H9 (cell line): ENCODE results near the gene EPM2A. TPM values are rescaled to one million over a fixed set of nuclear protein-coding genes. Genes with fewer than 3 reads are reported as not detected.

Source experiments
- DNase-seq: peaks from one replicate; pipeline ENCODE4 v3.0.0-alpha.2; 2017
- H2AFZ ChIP-seq: one replicate; pipeline ENCODE4 v1.6.1; 2013; ENCODE audit warnings: mild to moderate bottlenecking, low read length, control low read depth, moderate library complexity
- H2AK5ac ChIP-seq: 2 replicates; pipeline ENCODE4 v1.6.1; 2013; ENCODE audit warnings: low read length, control low read depth, mixed read lengths; ENCODE audit not compliant: insufficient read length
- H2BK120ac ChIP-seq: one replicate; pipeline ENCODE4 v1.6.1; 2013; ENCODE audit warnings: low read depth, mild to moderate bottlenecking, low read length, control low read depth, inconsistent platforms; ENCODE audit not compliant: poor library complexity, severe bottlenecking
- H2BK12ac ChIP-seq: 2 replicates; pipeline ENCODE4 v1.6.1; 2013; ENCODE audit warnings: low read length, control low read depth, mixed read lengths, low read depth; ENCODE audit not compliant: insufficient read length
- H2BK15ac ChIP-seq: 2 replicates; pipeline ENCODE4 v1.6.1; 2013; ENCODE audit warnings: low read depth, low read length, control low read depth
- H2BK20ac ChIP-seq: one replicate; pipeline ENCODE4 v1.6.1; 2013; ENCODE audit warnings: low read depth, mild to moderate bottlenecking, low read length, control low read depth, inconsistent platforms; ENCODE audit not compliant: poor library complexity, severe bottlenecking
- H2BK5ac ChIP-seq: 2 replicates; pipeline ENCODE4 v1.6.1; 2013; ENCODE audit warnings: low read length, control low read depth, mixed read lengths; ENCODE audit not compliant: insufficient read length
- H3K14ac ChIP-seq: 2 replicates; pipeline ENCODE4 v1.6.1; 2013; ENCODE audit warnings: low read length, control low read depth; ENCODE audit not compliant: insufficient read depth
- H3K18ac ChIP-seq: 2 replicates; pipeline ENCODE4 v1.6.1; 2013; ENCODE audit warnings: low read depth, mild to moderate bottlenecking, mixed read lengths, low read length, control low read depth; ENCODE audit not compliant: insufficient read length
- H3K23ac ChIP-seq: 2 replicates; pipeline ENCODE4 v1.6.1; 2013; ENCODE audit warnings: low read length, control low read depth, mixed read lengths, low read depth; ENCODE audit not compliant: insufficient read length
- H3K23me2 ChIP-seq: 2 replicates; pipeline ENCODE4 v1.6.1; 2013; ENCODE audit warnings: low read depth, mild to moderate bottlenecking, mixed read lengths, low read length, control low read depth; ENCODE audit not compliant: insufficient read length, poor library complexity, severe bottlenecking
- H3K27ac ChIP-seq: 2 replicates; pipeline ENCODE4 v1.5.1; 2013; ENCODE audit warnings: low read length, control low read depth, mixed read lengths, low read depth; ENCODE audit not compliant: insufficient read length
- H3K27me3 ChIP-seq: 2 replicates; pipeline ENCODE4 v1.6.1; 2013; ENCODE audit warnings: low read length, control low read depth, inconsistent platforms; ENCODE audit not compliant: insufficient read depth
- H3K4ac ChIP-seq: 2 replicates; pipeline ENCODE4 v1.6.1; 2013; ENCODE audit warnings: low read depth, mild to moderate bottlenecking, control low read depth, inconsistent platforms, low read length, moderate library complexity
- H3K4me1 ChIP-seq: 2 replicates; pipeline ENCODE4 v1.6.1; 2013; ENCODE audit warnings: low read length, control low read depth, inconsistent platforms; ENCODE audit not compliant: insufficient read depth
- H3K4me2 ChIP-seq: 2 replicates; pipeline ENCODE4 v1.6.1; 2013; ENCODE audit warnings: low read length, control low read depth, mixed read lengths; ENCODE audit not compliant: insufficient read length, insufficient read depth
- H3K56ac ChIP-seq: 2 replicates; pipeline ENCODE4 v1.6.1; 2013; ENCODE audit warnings: low read depth, mild to moderate bottlenecking, mixed read lengths, low read length, control low read depth; ENCODE audit not compliant: insufficient read length
- H3K79me1 ChIP-seq: 2 replicates; pipeline ENCODE4 v1.6.1; 2013; ENCODE audit warnings: low read depth, mild to moderate bottlenecking, moderate library complexity, low read length, control low read depth, inconsistent platforms; ENCODE audit not compliant: insufficient read depth, poor library complexity, severe bottlenecking
- H3K79me2 ChIP-seq: 2 replicates; pipeline ENCODE4 v1.6.1; 2013; ENCODE audit warnings: low read length, control low read depth, inconsistent platforms; ENCODE audit not compliant: insufficient read depth
- H3K9ac ChIP-seq: 2 replicates; pipeline ENCODE4 v1.6.1; 2013; ENCODE audit warnings: low read length, control low read depth, mixed read lengths; ENCODE audit not compliant: insufficient read length; ENCODE audit errors: extremely low read depth
- H3K9me3 ChIP-seq: one replicate; pipeline ENCODE4 v1.6.1; 2013; ENCODE audit warnings: low read depth, low read length, inconsistent platforms; ENCODE audit not compliant: control insufficient read depth
- H3T11ph ChIP-seq: one replicate; pipeline ENCODE4 v1.6.1; 2013; ENCODE audit warnings: mild to moderate bottlenecking, low read length, control low read depth, inconsistent platforms
- H4K20me1 ChIP-seq: one replicate; pipeline ENCODE4 v1.6.1; 2013; ENCODE audit not compliant: control insufficient read depth, insufficient read length, insufficient read depth
- H4K5ac ChIP-seq: 2 replicates; pipeline ENCODE4 v1.6.1; 2013; ENCODE audit warnings: low read depth, mild to moderate bottlenecking, mixed read lengths, low read length, control low read depth; ENCODE audit not compliant: insufficient read length
- H4K8ac ChIP-seq: replicated peaks from 2 replicates; pipeline ENCODE4 v1.6.1; 2013; ENCODE audit warnings: low read length, control low read depth, mixed read lengths, low read depth; ENCODE audit not compliant: insufficient read length
- H4K91ac ChIP-seq: 2 replicates; pipeline ENCODE4 v1.6.1; 2013; ENCODE audit warnings: low read depth, mild to moderate bottlenecking, moderate library complexity, mixed read lengths, low read length, control low read depth; ENCODE audit not compliant: insufficient read length
- H3K27ac Mint-ChIP-seq, 3 experiments: 2 replicates in 2 of 3; 3 replicates in 1 of 3; pipeline ENCODE4 v1.8.0; 2020 to 2021; ENCODE audit warnings: mixed read lengths in 3 of 3, mild to moderate bottlenecking in 1 of 3, moderate library complexity in 1 of 3
- H3K27me3 Mint-ChIP-seq: 2 replicates; pipeline ENCODE4 v1.8.0; 2021; ENCODE audit warnings: low read depth, mild to moderate bottlenecking, moderate library complexity, mixed read lengths
- H3K36me3 Mint-ChIP-seq, 3 experiments: 2 replicates in 2 of 3; 3 replicates in 1 of 3; pipeline ENCODE4 v1.8.0; 2020 to 2021; ENCODE audit warnings: low read depth in 3 of 3, mixed read lengths in 3 of 3; ENCODE audit not compliant: insufficient read depth in 1 of 3
- H3K4me1 Mint-ChIP-seq, 2 experiments: 2 replicates each; pipeline ENCODE4 v1.8.0; 2020; ENCODE audit warnings: mixed read lengths in 2 of 2
- H3K4me3 Mint-ChIP-seq, 2 experiments: 2 replicates in 1 of 2; 3 replicates in 1 of 2; pipeline ENCODE4 v1.8.0; 2020 to 2021; ENCODE audit warnings: mild to moderate bottlenecking in 2 of 2, mixed read lengths in 2 of 2, moderate library complexity in 1 of 2
- H3K9me3 Mint-ChIP-seq, 2 experiments: 2 replicates in 1 of 2; 3 replicates in 1 of 2; pipeline ENCODE4 v1.8.0; 2020; ENCODE audit warnings: mild to moderate bottlenecking in 2 of 2, mixed read lengths in 2 of 2, moderate library complexity in 1 of 2
- WGBS: extraction: QIAGEN DNeasy Blood & Tissue Kit; methylation state at CpG from one replicate; pipeline ENCODE4 v1.1.7; 2013; ENCODE audit warnings: missing lambda C conversion rate, low lambda C conversion rate, mixed read lengths; ENCODE audit not compliant: insufficient read length; ENCODE audit errors: extremely low coverage; 5-methylcytosine and 5-hydroxymethylcytosine counted together
- total RNA-seq: library from RNA; stranded (reverse); gene quantifications from 2 replicates; pipeline ENCODE4 v1.2.1, GENCODE V29; 2021
- TF ChIP-seq, protein P1 (sequence below): fragments of 200-600 bp; sonication (generic); conservative IDR thresholded peaks from 3 replicates; pipeline ENCODE4 v1.8.0; 2021; ENCODE audit warnings: antibody characterized with exemption, mild to moderate bottlenecking

Gene EPM2A
- total RNA-seq, 1 experiment from 2014 or later: 8.2 TPM

DNA sequence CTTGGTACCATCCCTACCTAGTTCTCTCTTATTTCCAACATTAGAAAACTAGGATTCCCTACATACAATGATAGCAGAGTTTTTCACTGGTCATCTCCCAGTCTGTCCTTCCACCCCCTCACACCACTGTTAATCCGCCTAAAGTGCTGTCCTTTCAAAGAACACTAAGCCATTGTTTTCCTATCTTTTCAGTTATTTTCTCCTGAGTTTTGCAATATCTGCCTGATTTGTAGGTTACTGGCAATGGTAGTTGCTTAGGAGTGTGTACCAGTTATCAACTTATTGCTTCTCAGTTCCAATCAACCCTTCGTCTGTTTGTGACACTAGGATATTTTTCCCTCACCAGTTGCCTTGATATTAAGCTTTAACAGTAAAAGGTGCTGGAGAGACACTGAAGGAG lies 135.0 kb downstream of the EPM2A start:
- Histone ChIP-seq H2BK120ac (no peak overlapping the region), H4K91ac (no peak overlapping the region), H3K56ac (no peak overlapping the region), H4K5ac (no peak overlapping the region), H2BK15ac (no peak overlapping the region), H3K4me1 (no peaks in the 10 kb centered on the region), H3K79me1 (no peaks in the 10 kb centered on the region), H4K8ac (no peak overlapping the region), H3K9me3 (no peaks in the 10 kb centered on the region), H3K14ac (no peak overlapping the region), H2BK20ac (no peak overlapping the region), H3K27me3 (no peaks in the 10 kb centered on the region), H3K27ac (no peak overlapping the region), H3K4me2 (no peak overlapping the region), H2AFZ (no peak overlapping the region), H3T11ph (no peak overlapping the region), H3K18ac (no peak overlapping the region), H2BK5ac (no peak overlapping the region), H4K20me1 (no peaks in the 10 kb centered on the region), H3K9ac (no peak overlapping the region), H2AK5ac (no peak overlapping the region), H3K23me2 (no peaks in the 10 kb centered on the region), H3K23ac (no peak overlapping the region), H3K79me2 (no peaks in the 10 kb centered on the region), H3K4ac (no peak overlapping the region), H2BK12ac (no peak overlapping the region)
- H3K36me3 Mint-ChIP-seq: 0 out of 7 replicates have a peak, but pooled peaks cover 0 to 4% (median 0%) of the 10 kb centered on the region in 3 experiments
- no peak overlapping the region for H3K27ac Mint-ChIP-seq
- peaks cover 6 to 8% of the 10 kb centered on the region in 2 experiments; a peak in 3 of 4 replicates for H3K4me1 Mint-ChIP-seq
- H3K27me3 Mint-ChIP-seq: no peaks in the 10 kb centered on the region
- DNase-seq: no peak
- no peak overlapping the region for H3K4me3 Mint-ChIP-seq
- TF ChIP-seq, protein P1, sequence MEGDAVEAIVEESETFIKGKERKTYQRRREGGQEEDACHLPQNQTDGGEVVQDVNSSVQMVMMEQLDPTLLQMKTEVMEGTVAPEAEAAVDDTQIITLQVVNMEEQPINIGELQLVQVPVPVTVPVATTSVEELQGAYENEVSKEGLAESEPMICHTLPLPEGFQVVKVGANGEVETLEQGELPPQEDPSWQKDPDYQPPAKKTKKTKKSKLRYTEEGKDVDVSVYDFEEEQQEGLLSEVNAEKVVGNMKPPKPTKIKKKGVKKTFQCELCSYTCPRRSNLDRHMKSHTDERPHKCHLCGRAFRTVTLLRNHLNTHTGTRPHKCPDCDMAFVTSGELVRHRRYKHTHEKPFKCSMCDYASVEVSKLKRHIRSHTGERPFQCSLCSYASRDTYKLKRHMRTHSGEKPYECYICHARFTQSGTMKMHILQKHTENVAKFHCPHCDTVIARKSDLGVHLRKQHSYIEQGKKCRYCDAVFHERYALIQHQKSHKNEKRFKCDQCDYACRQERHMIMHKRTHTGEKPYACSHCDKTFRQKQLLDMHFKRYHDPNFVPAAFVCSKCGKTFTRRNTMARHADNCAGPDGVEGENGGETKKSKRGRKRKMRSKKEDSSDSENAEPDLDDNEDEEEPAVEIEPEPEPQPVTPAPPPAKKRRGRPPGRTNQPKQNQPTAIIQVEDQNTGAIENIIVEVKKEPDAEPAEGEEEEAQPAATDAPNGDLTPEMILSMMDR: no peak
- no CpG with 5 or more reads among the region's 2 CpGs for WGBS
- H3K9me3 Mint-ChIP-seq: peaks cover 0 to 7% of the 10 kb centered on the region in 2 experiments; a peak in 1 of 5 replicates
